ENCODE results near the gene ELOF1.
"Not testable (repeated sequence)": the region's sequence is repeated elsewhere in the genome, so short reads cannot be mapped to it uniquely, and the experiment has no call there.

Gene ELOF1

GRCh38 chr19:11558881-11559828 lies at the start of gene ELOF1:
Gene ELOF1, minus strand, starts transcription at chr19:11559230. Its CDS starts 4,883 bp downstream, at chr19:11554347.
- Histone ChIP-seq H3K9ac (ENCODE audit: low read length in 5 of 5) (peak within 1 kb of the TSS; percentile 83 to 95 (median 88)), H3K27ac (ENCODE audit: low read depth, low read length) (peak within 1 kb of the TSS; percentile 67), H3K4me3 (ENCODE audit: low read depth in 1 of 5, low read length in 5 of 5) (peak within 1 kb of the TSS; percentile 84 to 97 (median 93)), H3K36me3 (ENCODE audit: control insufficient read depth in 5 of 5, insufficient read depth in 5 of 5, low read length in 5 of 5) (peaks cover 0 to 17% (median 15%) of the 10 kb centered on the region in 5 donors), H3K27me3 (ENCODE audit: control insufficient read depth in 5 of 5, insufficient read depth in 4 of 5, low read length in 5 of 5) (no peaks in the 10 kb centered on the region), H3K4me1 (ENCODE audit: control insufficient read depth in 5 of 5, insufficient read depth in 5 of 5, low read length in 5 of 5) (peaks cover 3 to 29% (median 28%) of the 10 kb centered on the region in 5 donors), H3K9me3 (ENCODE audit: control insufficient read depth in 5 of 5, low read length in 5 of 5) (no peaks in the 10 kb centered on the region)

- Histone ChIP-seq H3K4me1 (ENCODE audit: control insufficient read depth in 5 of 5, insufficient read depth in 5 of 5, low read length in 5 of 5) (no peaks in the 10 kb centered on the region), H3K27me3 (ENCODE audit: control insufficient read depth in 5 of 5, insufficient read depth in 4 of 5, low read length in 5 of 5) (no peaks in the 10 kb centered on the region), H3K9ac (ENCODE audit: low read length in 5 of 5) (no peak overlapping the region), H3K9me3 (ENCODE audit: control insufficient read depth in 5 of 5, low read length in 5 of 5) (no peaks in the 10 kb centered on the region), H3K4me3 (ENCODE audit: low read depth in 1 of 5, low read length in 5 of 5) (no peak overlapping the region), H3K36me3 (ENCODE audit: control insufficient read depth in 5 of 5, insufficient read depth in 5 of 5, low read length in 5 of 5) (peaks cover 3 to 8% (median 6%) of the 10 kb centered on the region in 5 donors), H3K27ac (ENCODE audit: low read depth, low read length) (no peak overlapping the region)
These were observed 47.5 kb upstream of the ELOF1 start for GRCh38 chr19:11606484-11606883.

GRCh38 chr19:11599704-11600103 lies 40.7 kb upstream of the ELOF1 start:
- not testable (repeated sequence) for H3K27me3 ChIP-seq (ENCODE audit: control insufficient read depth in 5 of 5, insufficient read depth in 4 of 5, low read length in 5 of 5); H3K9ac ChIP-seq (ENCODE audit: low read length in 5 of 5); H3K9me3 ChIP-seq (ENCODE audit: control insufficient read depth in 5 of 5, low read length in 5 of 5); H3K36me3 ChIP-seq (ENCODE audit: control insufficient read depth in 5 of 5, insufficient read depth in 5 of 5, low read length in 5 of 5); H3K4me3 ChIP-seq (ENCODE audit: low read depth in 1 of 5, low read length in 5 of 5); H3K27ac ChIP-seq (ENCODE audit: low read depth, low read length)
- H3K4me1 ChIP-seq (ENCODE audit: control insufficient read depth in 5 of 5, insufficient read depth in 5 of 5, low read length in 5 of 5): peaks cover 0 to 28% (median 16%) of the 10 kb centered on the region in 5 donors

- H3K4me1 ChIP-seq (ENCODE audit: control insufficient read depth in 5 of 5, insufficient read depth in 5 of 5, low read length in 5 of 5): peaks cover 0 to 28% (median 16%) of the 10 kb centered on the region in 5 donors
- H3K9ac ChIP-seq (ENCODE audit: low read length in 5 of 5): peak overlapping the region in 3 of 5 donors; percentile 11 to 96 (median 94)
- no peak overlapping the region for H3K27ac ChIP-seq (ENCODE audit: low read depth, low read length)
- no peaks in the 10 kb centered on the region for H3K9me3 ChIP-seq (ENCODE audit: control insufficient read depth in 5 of 5, low read length in 5 of 5)
- H3K36me3 ChIP-seq (ENCODE audit: control insufficient read depth in 5 of 5, insufficient read depth in 5 of 5, low read length in 5 of 5): no peaks in the 10 kb centered on the region
- no peaks in the 10 kb centered on the region for H3K27me3 ChIP-seq (ENCODE audit: control insufficient read depth in 5 of 5, insufficient read depth in 4 of 5, low read length in 5 of 5)
- H3K4me3 ChIP-seq (ENCODE audit: low read depth in 1 of 5, low read length in 5 of 5): no peak overlapping the region
These were observed 39.7 kb upstream of the ELOF1 start for GRCh38 chr19:11598746-11599145.

- no peaks in the 10 kb centered on the region for H3K36me3 ChIP-seq (ENCODE audit: control insufficient read depth in 5 of 5, insufficient read depth in 5 of 5, low read length in 5 of 5)
- peak overlapping the region; percentile 69 for H3K27ac ChIP-seq (ENCODE audit: low read depth, low read length)
- peak overlapping the region; percentile 91 to 98 (median 94) for H3K4me3 ChIP-seq (ENCODE audit: low read depth in 1 of 5, low read length in 5 of 5)
These were observed 39.1 kb upstream of the ELOF1 start for GRCh38 chr19:11598103-11598483.

GRCh38 chr19:11597202-11598102 lies 38.4 kb upstream of the ELOF1 start, which contains the start of gene ZNF627:
Gene ZNF627, plus strand, starts transcription at chr19:11597483. Its CDS starts 145 bp downstream, at chr19:11597628.
- peak within 1 kb of the TSS; percentile 69 for H3K27ac ChIP-seq (ENCODE audit: low read depth, low read length)
- H3K4me1 ChIP-seq (ENCODE audit: control insufficient read depth in 5 of 5, insufficient read depth in 5 of 5, low read length in 5 of 5): peaks cover 0 to 28% (median 16%) of the 10 kb centered on the region in 5 donors
- H3K27me3 ChIP-seq (ENCODE audit: control insufficient read depth in 5 of 5, insufficient read depth in 4 of 5, low read length in 5 of 5): no peaks in the 10 kb centered on the region
- no peaks in the 10 kb centered on the region for H3K9me3 ChIP-seq (ENCODE audit: control insufficient read depth in 5 of 5, low read length in 5 of 5)
- H3K9ac ChIP-seq (ENCODE audit: low read length in 5 of 5): peak within 1 kb of the TSS; percentile 48 to 97 (median 94)
- H3K4me3 ChIP-seq (ENCODE audit: low read depth in 1 of 5, low read length in 5 of 5): peak within 1 kb of the TSS; percentile 91 to 98 (median 94)
- H3K36me3 ChIP-seq (ENCODE audit: control insufficient read depth in 5 of 5, insufficient read depth in 5 of 5, low read length in 5 of 5): no peaks in the 10 kb centered on the region

More at GRCh38 chr19:11598103-11598483, 39.1 kb upstream of the ELOF1 start:
- no peaks in the 10 kb centered on the region for H3K9me3 ChIP-seq (ENCODE audit: control insufficient read depth in 5 of 5, low read length in 5 of 5)
- peaks cover 0 to 28% (median 16%) of the 10 kb centered on the region in 5 donors for H3K4me1 ChIP-seq (ENCODE audit: control insufficient read depth in 5 of 5, insufficient read depth in 5 of 5, low read length in 5 of 5)
- H3K9ac ChIP-seq (ENCODE audit: low read length in 5 of 5): peak overlapping the region; percentile 48 to 97 (median 94)
- no peaks in the 10 kb centered on the region for H3K27me3 ChIP-seq (ENCODE audit: control insufficient read depth in 5 of 5, insufficient read depth in 4 of 5, low read length in 5 of 5)

GRCh38 chr19:11596156-11596555 lies 37.1 kb upstream of the ELOF1 start:
- Histone ChIP-seq H3K4me3 (ENCODE audit: low read depth in 1 of 5, low read length in 5 of 5) (peak overlapping the region in 1 of 5 donors; percentile 98), H3K4me1 (ENCODE audit: control insufficient read depth in 5 of 5, insufficient read depth in 5 of 5, low read length in 5 of 5) (peaks cover 0 to 28% (median 16%) of the 10 kb centered on the region in 5 donors), H3K36me3 (ENCODE audit: control insufficient read depth in 5 of 5, insufficient read depth in 5 of 5, low read length in 5 of 5) (no peaks in the 10 kb centered on the region), H3K27ac (ENCODE audit: low read depth, low read length) (no peak overlapping the region), H3K27me3 (ENCODE audit: control insufficient read depth in 5 of 5, insufficient read depth in 4 of 5, low read length in 5 of 5) (no peaks in the 10 kb centered on the region), H3K9ac (ENCODE audit: low read length in 5 of 5) (peak overlapping the region in 1 of 5 donors; percentile 11), H3K9me3 (ENCODE audit: control insufficient read depth in 5 of 5, low read length in 5 of 5) (no peaks in the 10 kb centered on the region)

- no peaks in the 10 kb centered on the region for H3K36me3 ChIP-seq (ENCODE audit: control insufficient read depth in 5 of 5, insufficient read depth in 5 of 5, low read length in 5 of 5)
- H3K9ac ChIP-seq (ENCODE audit: low read length in 5 of 5): no peak overlapping the region
- no peaks in the 10 kb centered on the region for H3K27me3 ChIP-seq (ENCODE audit: control insufficient read depth in 5 of 5, insufficient read depth in 4 of 5, low read length in 5 of 5)
- H3K4me3 ChIP-seq (ENCODE audit: low read depth in 1 of 5, low read length in 5 of 5): no peak overlapping the region
- no peak overlapping the region for H3K27ac ChIP-seq (ENCODE audit: low read depth, low read length)
- no peaks in the 10 kb centered on the region for H3K9me3 ChIP-seq (ENCODE audit: control insufficient read depth in 5 of 5, low read length in 5 of 5)
- H3K4me1 ChIP-seq (ENCODE audit: control insufficient read depth in 5 of 5, insufficient read depth in 5 of 5, low read length in 5 of 5): peaks cover 0 to 25% (median 16%) of the 10 kb centered on the region in 5 donors
These were observed 35.1 kb upstream of the ELOF1 start for GRCh38 chr19:11594084-11594483.

GRCh38 chr19:11587975-11588631 lies 29.1 kb upstream of the ELOF1 start:
- H3K9me3 ChIP-seq (ENCODE audit: control insufficient read depth in 5 of 5, low read length in 5 of 5): no peaks in the 10 kb centered on the region
- no peak overlapping the region for H3K27ac ChIP-seq (ENCODE audit: low read depth, low read length)
- peaks cover 0 to 5% (median 4%) of the 10 kb centered on the region in 5 donors for H3K4me1 ChIP-seq (ENCODE audit: control insufficient read depth in 5 of 5, insufficient read depth in 5 of 5, low read length in 5 of 5)
- H3K36me3 ChIP-seq (ENCODE audit: control insufficient read depth in 5 of 5, insufficient read depth in 5 of 5, low read length in 5 of 5): no peaks in the 10 kb centered on the region
- peak overlapping the region in 1 of 5 donors; percentile 39 for H3K9ac ChIP-seq (ENCODE audit: low read length in 5 of 5)
- no peak overlapping the region for H3K4me3 ChIP-seq (ENCODE audit: low read depth in 1 of 5, low read length in 5 of 5)
- no peaks in the 10 kb centered on the region for H3K27me3 ChIP-seq (ENCODE audit: control insufficient read depth in 5 of 5, insufficient read depth in 4 of 5, low read length in 5 of 5)

All from subcutaneous abdominal adipose tissue (tissue), 5 donors.